Measurements from ENCODE around the gene BCKDHB.
"Not testable (repeated sequence)": the region's sequence is repeated elsewhere in the genome, so short reads cannot be mapped to it uniquely, and the experiment has no call there.

Gene BCKDHB

DNA sequence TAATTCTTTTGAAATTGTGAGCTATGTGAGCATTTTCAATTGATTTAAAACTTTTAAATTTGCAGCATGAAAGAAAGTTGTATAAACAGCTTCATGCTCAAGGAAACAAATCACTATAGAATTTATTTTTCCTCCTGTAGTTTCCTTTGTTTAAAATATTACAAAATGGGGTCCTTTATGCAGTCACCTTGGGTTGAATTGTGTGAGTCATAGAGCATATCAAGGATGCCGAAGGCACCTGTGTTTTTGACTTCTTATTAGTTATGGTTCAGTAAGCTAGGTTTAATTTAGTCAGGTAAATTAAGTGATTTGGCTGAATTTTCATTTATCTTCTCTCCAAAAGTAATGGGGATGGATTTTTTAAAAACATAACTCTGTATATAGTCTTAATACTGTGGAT is 96.8 kb downstream of the BCKDHB start:
- Histone ChIP-seq H3K79me2 (ENCODE audit: control insufficient read depth, insufficient read depth, low read length, unreplicated experiment) (no peaks in the 10 kb centered on the region), H3K4me1 (ENCODE audit: control insufficient read depth, insufficient read depth, low read length, unreplicated experiment) (no peaks in the 10 kb centered on the region), H3K27me3 (ENCODE audit: insufficient read depth, low read length) (no peaks in the 10 kb centered on the region), H2AFZ (ENCODE audit: low read length, unreplicated experiment) (no peak overlapping the region), H3K36me3 (ENCODE audit: insufficient read depth, low read length) (0 out of 2 replicates have a peak, but pooled peaks cover 3% of the 10 kb centered on the region), H3K4me3 (ENCODE audit: low read depth, low read length) (no peak overlapping the region), H3K27ac (ENCODE audit: low read depth, low read length) (no peak overlapping the region)

DNA sequence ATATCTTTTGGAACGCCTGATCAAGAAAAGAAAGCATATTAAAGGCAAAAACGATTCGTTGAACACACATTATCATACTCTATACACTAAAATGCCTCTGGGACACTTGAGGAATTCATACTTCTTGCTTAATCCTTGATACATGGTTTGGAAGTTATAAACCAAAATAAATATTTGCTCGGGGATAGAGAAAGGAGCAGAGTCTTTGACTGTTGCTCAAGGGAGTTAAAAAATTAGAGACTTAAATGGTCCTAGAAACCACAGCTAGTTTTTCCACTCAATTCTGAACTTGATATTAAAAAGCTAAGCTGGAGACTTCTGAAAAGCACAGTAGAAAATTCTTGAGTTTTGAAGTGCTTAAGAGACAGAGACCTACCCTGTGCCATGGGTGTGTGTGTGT is 98.9 kb downstream of the BCKDHB start:
- Histone ChIP-seq H3K27ac (ENCODE audit: low read depth, low read length) (no peak overlapping the region), H3K36me3 (ENCODE audit: insufficient read depth, low read length) (0 out of 2 replicates have a peak, but pooled peaks cover 3% of the 10 kb centered on the region), H3K4me1 (ENCODE audit: control insufficient read depth, insufficient read depth, low read length, unreplicated experiment) (peaks cover 8% of the 10 kb centered on the region), H3K27me3 (ENCODE audit: insufficient read depth, low read length) (no peaks in the 10 kb centered on the region), H3K4me3 (ENCODE audit: low read depth, low read length) (no peak overlapping the region), H2AFZ (ENCODE audit: low read length, unreplicated experiment) (no peak overlapping the region), H3K79me2 (ENCODE audit: control insufficient read depth, insufficient read depth, low read length, unreplicated experiment) (no peaks in the 10 kb centered on the region)

DNA sequence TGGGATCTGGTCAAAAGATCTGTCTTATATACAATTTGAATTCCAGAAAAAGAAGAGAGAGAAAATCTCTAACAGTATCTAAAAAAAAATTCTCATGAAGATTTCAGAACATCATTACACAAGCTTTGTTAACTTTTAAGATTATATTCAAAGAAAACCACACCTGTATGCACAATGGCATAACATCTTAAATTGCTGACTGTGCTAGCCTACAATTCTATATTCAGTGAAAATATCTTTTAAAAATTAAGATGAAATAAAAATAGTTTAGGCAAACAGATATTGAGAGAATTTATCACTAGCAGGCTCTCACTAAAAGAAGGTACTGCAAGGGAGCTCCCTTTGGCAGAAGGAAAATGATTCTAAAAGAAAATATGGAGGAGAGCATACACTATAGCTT is 100.3 kb downstream of the BCKDHB start:
- no peak overlapping the region for H3K4me3 ChIP-seq (ENCODE audit: low read depth, low read length)
- H3K4me1 ChIP-seq (ENCODE audit: control insufficient read depth, insufficient read depth, low read length, unreplicated experiment) = peaks cover 8% of the 10 kb centered on the region
- no peak overlapping the region for H2AFZ ChIP-seq (ENCODE audit: low read length, unreplicated experiment)
- no peaks in the 10 kb centered on the region for H3K79me2 ChIP-seq (ENCODE audit: control insufficient read depth, insufficient read depth, low read length, unreplicated experiment)
- H3K27me3 ChIP-seq (ENCODE audit: insufficient read depth, low read length) = no peaks in the 10 kb centered on the region
- no peak overlapping the region for H3K27ac ChIP-seq (ENCODE audit: low read depth, low read length)
- 0 out of 2 replicates have a peak, but pooled peaks cover 3% of the 10 kb centered on the region for H3K36me3 ChIP-seq (ENCODE audit: insufficient read depth, low read length)

DNA sequence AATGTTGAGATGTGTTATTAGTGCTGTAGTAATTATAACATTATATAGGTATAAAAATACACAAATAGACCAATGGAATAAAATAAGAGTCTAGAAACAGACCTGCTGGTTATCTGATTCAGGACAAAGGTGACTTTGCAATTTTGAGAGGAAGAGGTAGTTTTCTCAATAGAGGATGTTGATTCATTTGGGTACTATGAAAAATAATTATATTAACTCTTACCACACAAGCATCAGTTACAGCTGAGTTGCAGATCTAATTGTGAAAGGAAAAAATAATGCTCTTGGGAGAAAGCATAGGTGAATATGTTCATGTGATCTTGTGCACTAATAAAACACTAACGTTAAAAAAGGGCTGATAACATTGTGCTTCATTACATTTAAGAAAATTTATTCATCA is 103.0 kb downstream of the BCKDHB start:
- Histone ChIP-seq H3K27ac (ENCODE audit: low read depth, low read length) (no peak overlapping the region), H3K79me2 (ENCODE audit: control insufficient read depth, insufficient read depth, low read length, unreplicated experiment) (no peaks in the 10 kb centered on the region), H3K4me3 (ENCODE audit: low read depth, low read length) (no peak overlapping the region), H3K4me1 (ENCODE audit: control insufficient read depth, insufficient read depth, low read length, unreplicated experiment) (peaks cover 8% of the 10 kb centered on the region), H2AFZ (ENCODE audit: low read length, unreplicated experiment) (no peak overlapping the region), H3K27me3 (ENCODE audit: insufficient read depth, low read length) (no peaks in the 10 kb centered on the region), H3K36me3 (ENCODE audit: insufficient read depth, low read length) (0 out of 2 replicates have a peak, but pooled peaks cover 3% of the 10 kb centered on the region)

GRCh38 chr6:80210618-80211017 is 104.1 kb downstream of the BCKDHB start:
- no peak overlapping the region for H3K27ac ChIP-seq (ENCODE audit: low read depth, low read length)
- H3K36me3 ChIP-seq (ENCODE audit: insufficient read depth, low read length) = no peaks in the 10 kb centered on the region
- no peak overlapping the region for H2AFZ ChIP-seq (ENCODE audit: low read length, unreplicated experiment)
- H3K79me2 ChIP-seq (ENCODE audit: control insufficient read depth, insufficient read depth, low read length, unreplicated experiment) = no peaks in the 10 kb centered on the region
- H3K27me3 ChIP-seq (ENCODE audit: insufficient read depth, low read length) = no peaks in the 10 kb centered on the region
- peaks cover 8% of the 10 kb centered on the region for H3K4me1 ChIP-seq (ENCODE audit: control insufficient read depth, insufficient read depth, low read length, unreplicated experiment)
- H3K4me3 ChIP-seq (ENCODE audit: low read depth, low read length) = no peak overlapping the region

GRCh38 chr6:80211286-80211685 is 104.8 kb downstream of the BCKDHB start:
- Histone ChIP-seq H3K79me2 (ENCODE audit: control insufficient read depth, insufficient read depth, low read length, unreplicated experiment) (no peaks in the 10 kb centered on the region), H3K4me1 (ENCODE audit: control insufficient read depth, insufficient read depth, low read length, unreplicated experiment) (peaks cover 8% of the 10 kb centered on the region), H2AFZ (ENCODE audit: low read length, unreplicated experiment) (no peak overlapping the region), H3K27ac (ENCODE audit: low read depth, low read length) (no peak overlapping the region), H3K27me3 (ENCODE audit: insufficient read depth, low read length) (no peaks in the 10 kb centered on the region), H3K4me3 (ENCODE audit: low read depth, low read length) (no peak overlapping the region), H3K36me3 (ENCODE audit: insufficient read depth, low read length) (no peaks in the 10 kb centered on the region)

DNA sequence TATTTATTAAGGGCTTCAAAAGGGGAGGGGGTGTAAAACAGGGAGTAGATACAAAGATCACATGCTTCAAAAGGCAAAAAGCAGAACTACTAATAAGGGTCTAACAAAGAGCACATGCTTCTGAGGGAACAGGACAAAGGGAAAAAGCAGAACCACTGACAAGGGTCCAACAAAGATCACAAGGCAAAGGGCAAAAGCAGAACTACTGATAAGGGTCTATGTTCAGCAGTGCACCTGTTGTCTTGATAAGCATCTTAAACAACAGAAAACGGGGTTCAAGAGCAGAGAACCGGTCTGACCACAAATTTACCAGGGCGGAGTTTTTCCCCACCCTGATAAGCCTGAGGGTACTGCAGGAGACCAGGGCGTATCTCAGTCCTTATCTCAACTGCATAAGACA is 105.4 kb downstream of the BCKDHB start:
- H3K79me2 ChIP-seq (ENCODE audit: control insufficient read depth, insufficient read depth, low read length, unreplicated experiment); H2AFZ ChIP-seq (ENCODE audit: low read length, unreplicated experiment); H3K36me3 ChIP-seq (ENCODE audit: insufficient read depth, low read length); H3K4me3 ChIP-seq (ENCODE audit: low read depth, low read length); H3K4me1 ChIP-seq (ENCODE audit: control insufficient read depth, insufficient read depth, low read length, unreplicated experiment); H3K27me3 ChIP-seq (ENCODE audit: insufficient read depth, low read length); H3K27ac ChIP-seq (ENCODE audit: low read depth, low read length): not testable (repeated sequence)

DNA sequence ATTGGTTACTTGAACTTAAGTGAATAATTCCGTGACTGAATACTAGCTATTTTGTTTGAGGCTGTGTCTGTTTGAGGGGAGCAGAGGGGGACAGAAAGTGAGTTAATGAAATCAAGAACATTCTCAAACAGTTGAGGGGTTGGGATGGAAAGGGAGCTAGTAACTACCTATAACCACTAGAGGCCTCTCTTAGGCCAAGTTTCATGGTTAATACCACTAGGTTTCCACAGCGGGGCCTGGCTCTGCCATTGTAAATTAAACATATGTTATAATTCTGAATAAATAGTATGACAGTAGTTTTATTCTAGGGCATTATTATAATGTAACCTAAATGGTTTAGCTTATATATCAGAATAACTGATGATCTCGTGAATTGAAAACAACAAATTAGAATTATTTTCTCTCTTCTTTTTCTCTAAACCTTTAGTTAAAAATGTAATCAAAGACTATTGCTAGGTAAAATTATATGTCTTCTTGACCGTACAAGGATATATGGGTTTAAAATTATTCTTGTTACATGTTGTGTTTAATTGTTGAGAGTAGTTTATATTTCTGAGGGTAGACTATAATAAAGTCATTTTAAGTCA is 108.1 kb downstream of the BCKDHB start:
- H3K79me2 ChIP-seq (ENCODE audit: control insufficient read depth, insufficient read depth, low read length, unreplicated experiment) = no peaks in the 10 kb centered on the region
- H2AFZ ChIP-seq (ENCODE audit: low read length, unreplicated experiment) = no peak overlapping the region
- H3K36me3 ChIP-seq (ENCODE audit: insufficient read depth, low read length) = no peaks in the 10 kb centered on the region
- no peak overlapping the region for H3K4me3 ChIP-seq (ENCODE audit: low read depth, low read length)
- peaks cover 2% of the 10 kb centered on the region for H3K4me1 ChIP-seq (ENCODE audit: control insufficient read depth, insufficient read depth, low read length, unreplicated experiment)
- no peak overlapping the region for H3K27ac ChIP-seq (ENCODE audit: low read depth, low read length)
- no peaks in the 10 kb centered on the region for H3K27me3 ChIP-seq (ENCODE audit: insufficient read depth, low read length)

DNA sequence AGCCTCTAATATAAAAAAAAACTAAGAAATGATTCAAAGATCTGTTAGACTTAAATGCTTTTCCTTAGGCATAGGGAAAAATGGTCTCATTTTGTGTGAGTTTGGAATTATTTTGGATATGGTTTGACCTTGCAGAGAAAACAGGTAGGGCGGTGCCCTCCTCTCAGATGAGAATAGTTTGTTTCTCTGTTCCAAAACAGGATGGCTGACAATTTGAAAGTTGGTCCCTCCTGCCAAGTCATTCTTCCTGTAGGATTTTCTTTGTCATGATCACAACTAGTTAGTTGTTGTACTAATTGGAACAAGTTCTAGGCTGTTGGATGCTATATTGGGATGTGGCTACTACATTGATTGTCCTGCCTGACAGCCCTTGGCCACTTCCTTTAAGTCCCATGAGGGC is 108.6 kb downstream of the BCKDHB start:
- H3K27ac ChIP-seq (ENCODE audit: low read depth, low read length) = no peak overlapping the region
- H3K79me2 ChIP-seq (ENCODE audit: control insufficient read depth, insufficient read depth, low read length, unreplicated experiment) = no peaks in the 10 kb centered on the region
- no peak overlapping the region for H2AFZ ChIP-seq (ENCODE audit: low read length, unreplicated experiment)
- H3K36me3 ChIP-seq (ENCODE audit: insufficient read depth, low read length) = no peaks in the 10 kb centered on the region
- H3K27me3 ChIP-seq (ENCODE audit: insufficient read depth, low read length) = no peaks in the 10 kb centered on the region
- H3K4me1 ChIP-seq (ENCODE audit: control insufficient read depth, insufficient read depth, low read length, unreplicated experiment) = no peaks in the 10 kb centered on the region
- H3K4me3 ChIP-seq (ENCODE audit: low read depth, low read length) = no peak overlapping the region

GRCh38 chr6:80217794-80218193 is 111.3 kb downstream of the BCKDHB start:
- H3K36me3 ChIP-seq (ENCODE audit: insufficient read depth, low read length) = no peaks in the 10 kb centered on the region
- no peak overlapping the region for H3K27ac ChIP-seq (ENCODE audit: low read depth, low read length)
- no peak overlapping the region for H3K4me3 ChIP-seq (ENCODE audit: low read depth, low read length)
- H2AFZ ChIP-seq (ENCODE audit: low read length, unreplicated experiment) = no peak overlapping the region
- H3K4me1 ChIP-seq (ENCODE audit: control insufficient read depth, insufficient read depth, low read length, unreplicated experiment) = no peaks in the 10 kb centered on the region
- H3K27me3 ChIP-seq (ENCODE audit: insufficient read depth, low read length) = no peaks in the 10 kb centered on the region
- no peaks in the 10 kb centered on the region for H3K79me2 ChIP-seq (ENCODE audit: control insufficient read depth, insufficient read depth, low read length, unreplicated experiment)

GRCh38 chr6:80223743-80224212 is 117.3 kb downstream of the BCKDHB start:
- H2AFZ ChIP-seq (ENCODE audit: low read length, unreplicated experiment) = no peak overlapping the region
- H3K27ac ChIP-seq (ENCODE audit: low read depth, low read length) = no peak overlapping the region
- H3K4me1 ChIP-seq (ENCODE audit: control insufficient read depth, insufficient read depth, low read length, unreplicated experiment) = no peaks in the 10 kb centered on the region
- no peaks in the 10 kb centered on the region for H3K36me3 ChIP-seq (ENCODE audit: insufficient read depth, low read length)
- no peak overlapping the region for H3K4me3 ChIP-seq (ENCODE audit: low read depth, low read length)
- no peaks in the 10 kb centered on the region for H3K27me3 ChIP-seq (ENCODE audit: insufficient read depth, low read length)
- H3K79me2 ChIP-seq (ENCODE audit: control insufficient read depth, insufficient read depth, low read length, unreplicated experiment) = no peaks in the 10 kb centered on the region
